NCI-H2227 (cell line): Measurements from ENCODE around the gene CKS1B.
"Not testable (repeated sequence)": the region's sequence is repeated elsewhere in the genome, so short reads cannot be mapped to it uniquely, and the experiment has no call there.

Experiments used
- DNase-seq: peaks from one replicate; lab custom pipeline; 2025; ENCODE audit not compliant: unreplicated experiment; lab: John Stamatoyannopoulos, UW

Gene CKS1B

GRCh38 chr1:154982897-154983648 lies 8.6 kb downstream of the CKS1B start, which contains the start of gene FLAD1:
FLAD1 (plus strand) TSS chr1:154983344; CDS start chr1:154983695, 351 bp downstream.
- peak; percentile 99 for DNase-seq

- no peak for DNase-seq
Observed at GRCh38 chr1:154983776-154984466, 9.4 kb downstream of the CKS1B start.

GRCh38 chr1:154986736-154987135 lies 12.3 kb downstream of the CKS1B start:
- DNase-seq, result not testable (repeated sequence)

GRCh38 chr1:154987326-154987725 lies 12.8 kb downstream of the CKS1B start:
- DNase-seq, result no peak

- DNase-seq, result no peak
Observed at GRCh38 chr1:154988058-154988954, 13.8 kb downstream of the CKS1B start.

- DNase-seq, result no peak
Observed at GRCh38 chr1:154989195-154989860, 14.8 kb downstream of the CKS1B start.

- no peak for DNase-seq
Observed at GRCh38 chr1:154990276-154990675, 15.8 kb downstream of the CKS1B start.

- DNase-seq, result no peak
Observed at GRCh38 chr1:154992721-154993571, 18.5 kb downstream of the CKS1B start.

- DNase-seq, result no peak
Observed at GRCh38 chr1:154993572-154994268, 19.2 kb downstream of the CKS1B start, which contains the start of gene LENEP. LENEP (plus strand) TSS chr1:154993586; CDS start chr1:154993608, 22 bp downstream.

- DNase-seq, result no peak
Observed at GRCh38 chr1:154994269-154994587, 19.7 kb downstream of the CKS1B start.

GRCh38 chr1:154994591-154994990 lies 20.1 kb downstream of the CKS1B start:
- DNase-seq, result no peak

GRCh38 chr1:154995301-154995983 lies 21.0 kb downstream of the CKS1B start:
- DNase-seq, result peak; percentile 78

- no peak for DNase-seq
Observed at GRCh38 chr1:154996966-154997701, 22.7 kb downstream of the CKS1B start.

GRCh38 chr1:154998201-154998780 lies 23.8 kb downstream of the CKS1B start:
- DNase-seq, result no peak

GRCh38 chr1:154998818-154999570 lies 24.5 kb downstream of the CKS1B start:
- DNase-seq, result peak; percentile 71

- DNase-seq, result peak; percentile 54
Observed at GRCh38 chr1:154999571-155000410, 25.3 kb downstream of the CKS1B start.
